ENCODE measurements around the gene SMARCA2.
A peak's percentile ranks its signal among the peaks of the same experiment; 100 is the strongest.

The SMARCA2 gene

DNA sequence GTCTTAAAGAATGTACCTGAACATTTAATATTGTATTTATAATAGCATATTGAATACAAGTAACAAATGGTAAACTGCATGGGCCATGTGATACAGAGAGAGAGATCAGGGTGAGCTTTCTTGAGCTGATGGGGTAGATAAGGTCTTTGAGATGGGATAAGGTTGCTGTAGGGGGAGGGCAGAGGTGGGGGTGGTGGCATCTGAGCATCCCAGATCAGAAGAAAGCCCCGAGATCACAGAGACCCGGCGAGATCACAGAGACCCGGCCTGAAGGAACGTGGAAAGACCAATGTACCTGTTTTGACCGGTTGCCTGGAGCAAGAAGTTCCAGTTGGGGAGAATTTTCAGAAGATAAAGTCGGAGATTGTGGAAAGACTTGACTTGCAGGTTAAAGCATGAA lies 6.6 kb downstream of the SMARCA2 start:
- TF ChIP-seq EZH2phosphoT487 (IDR thresholded peaks at IDR 0.05; ENCODE audit: borderline replicate concordance), result no peak
- TF ChIP-seq, protein P1, sequence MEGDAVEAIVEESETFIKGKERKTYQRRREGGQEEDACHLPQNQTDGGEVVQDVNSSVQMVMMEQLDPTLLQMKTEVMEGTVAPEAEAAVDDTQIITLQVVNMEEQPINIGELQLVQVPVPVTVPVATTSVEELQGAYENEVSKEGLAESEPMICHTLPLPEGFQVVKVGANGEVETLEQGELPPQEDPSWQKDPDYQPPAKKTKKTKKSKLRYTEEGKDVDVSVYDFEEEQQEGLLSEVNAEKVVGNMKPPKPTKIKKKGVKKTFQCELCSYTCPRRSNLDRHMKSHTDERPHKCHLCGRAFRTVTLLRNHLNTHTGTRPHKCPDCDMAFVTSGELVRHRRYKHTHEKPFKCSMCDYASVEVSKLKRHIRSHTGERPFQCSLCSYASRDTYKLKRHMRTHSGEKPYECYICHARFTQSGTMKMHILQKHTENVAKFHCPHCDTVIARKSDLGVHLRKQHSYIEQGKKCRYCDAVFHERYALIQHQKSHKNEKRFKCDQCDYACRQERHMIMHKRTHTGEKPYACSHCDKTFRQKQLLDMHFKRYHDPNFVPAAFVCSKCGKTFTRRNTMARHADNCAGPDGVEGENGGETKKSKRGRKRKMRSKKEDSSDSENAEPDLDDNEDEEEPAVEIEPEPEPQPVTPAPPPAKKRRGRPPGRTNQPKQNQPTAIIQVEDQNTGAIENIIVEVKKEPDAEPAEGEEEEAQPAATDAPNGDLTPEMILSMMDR (conservative IDR thresholded peaks at IDR 0.05; ENCODE audit: low read length), result no peak
- H4K20me1 ChIP-seq (ENCODE audit: insufficient read depth, low read length, poor library complexity, severe bottlenecking), result peaks cover 82% of the 10 kb centered on the region
- H3K79me2 ChIP-seq (ENCODE audit: insufficient read depth, low read length), result peaks cover 83% of the 10 kb centered on the region
- H3K9me3 ChIP-seq (ENCODE audit: insufficient read depth, low read depth, low read length), result no peaks in the 10 kb centered on the region
- peaks cover 86% of the 10 kb centered on the region for H3K4me1 ChIP-seq (ENCODE audit: insufficient read depth, low read length, poor library complexity, severe bottlenecking)
- no peaks in the 10 kb centered on the region for H3K36me3 ChIP-seq (ENCODE audit: insufficient read depth, low read length)
- H3K4me3 ChIP-seq (ENCODE audit: low read length, poor library complexity, severe bottlenecking), result peak overlapping the region; percentile 96
- H3K9ac ChIP-seq (ENCODE audit: low read depth, low read length, poor library complexity, severe bottlenecking), result peak overlapping the region; percentile 52
- no peaks in the 10 kb centered on the region for H3K9me2 ChIP-seq (replicated peaks; ENCODE audit: low read depth, low read length)
- no peaks in the 10 kb centered on the region for H3K27me3 ChIP-seq (ENCODE audit: insufficient read depth, low read length, poor library complexity, severe bottlenecking)
- H3F3A ChIP-seq (ENCODE audit: low read depth), result peaks cover 26% of the 10 kb centered on the region
- H3K4me2 ChIP-seq (ENCODE audit: low read depth, low read length, poor library complexity, severe bottlenecking), result peak overlapping the region; percentile 94
- H2AFZ ChIP-seq (ENCODE audit: low read length), result no peak overlapping the region

DNA sequence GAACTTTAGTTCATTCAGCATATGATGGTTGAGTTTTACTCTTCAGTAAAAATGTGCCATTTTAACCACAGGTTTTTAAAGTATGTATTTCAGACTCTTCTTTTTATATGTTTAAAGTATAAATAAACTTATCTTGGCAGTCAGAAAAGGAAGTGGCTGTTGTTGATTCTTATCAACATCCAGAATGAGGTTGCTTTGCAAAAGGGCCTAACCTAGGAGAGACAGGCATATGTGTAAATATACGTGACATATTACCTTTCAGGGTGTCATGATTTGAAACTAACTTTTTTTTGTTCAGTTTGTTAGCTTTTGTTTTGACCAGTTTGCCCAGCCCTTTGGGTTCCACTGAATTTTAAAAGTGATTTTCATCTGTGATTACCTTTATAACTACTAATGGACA lies 7.4 kb downstream of the SMARCA2 start:
- Histone ChIP-seq H3K4me1 (ENCODE audit: insufficient read depth, low read length, poor library complexity, severe bottlenecking) (peaks cover 93% of the 10 kb centered on the region), H3K79me2 (ENCODE audit: insufficient read depth, low read length) (peaks cover 83% of the 10 kb centered on the region), H3F3A (ENCODE audit: low read depth) (peaks cover 26% of the 10 kb centered on the region)

DNA sequence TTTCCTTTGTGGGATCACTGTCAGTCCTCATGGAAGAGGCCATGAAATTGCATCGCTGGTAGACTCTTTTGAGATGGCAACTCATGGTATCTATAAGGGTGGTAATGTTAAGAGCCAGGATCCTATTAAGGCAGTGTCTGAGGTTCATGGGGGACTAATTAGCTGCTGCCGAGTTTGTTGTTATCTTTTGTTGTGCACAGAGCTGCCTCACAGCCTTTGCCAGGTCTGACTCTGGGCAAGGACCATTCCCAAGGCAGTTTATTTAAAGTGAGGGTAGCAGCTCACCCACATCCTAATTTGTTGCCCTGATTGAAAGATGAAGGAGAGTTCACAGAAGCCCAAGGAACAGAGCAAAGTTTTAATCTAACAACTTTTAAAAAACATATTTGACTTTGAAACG lies 7.9 kb downstream of the SMARCA2 start:
- no peak for TF ChIP-seq EZH2phosphoT487 (IDR thresholded peaks at IDR 0.05; ENCODE audit: borderline replicate concordance)
- TF ChIP-seq, protein P1 (conservative IDR thresholded peaks at IDR 0.05; ENCODE audit: low read length), result no peak
- Histone ChIP-seq H3K9me2 (replicated peaks; ENCODE audit: low read depth, low read length) (no peaks in the 10 kb centered on the region), H3K36me3 (ENCODE audit: insufficient read depth, low read length) (no peaks in the 10 kb centered on the region), H3K4me3 (ENCODE audit: low read length, poor library complexity, severe bottlenecking) (peak overlapping the region; percentile 52), H3K79me2 (ENCODE audit: insufficient read depth, low read length) (peaks cover 83% of the 10 kb centered on the region), H3K4me2 (ENCODE audit: low read depth, low read length, poor library complexity, severe bottlenecking) (peak overlapping the region; percentile 94), H4K20me1 (ENCODE audit: insufficient read depth, low read length, poor library complexity, severe bottlenecking) (peaks cover 90% of the 10 kb centered on the region), H3K9me3 (ENCODE audit: insufficient read depth, low read depth, low read length) (no peaks in the 10 kb centered on the region), H3F3A (ENCODE audit: low read depth) (peaks cover 26% of the 10 kb centered on the region), H3K9ac (ENCODE audit: low read depth, low read length, poor library complexity, severe bottlenecking) (peak overlapping the region; percentile 9), H2AFZ (ENCODE audit: low read length) (no peak overlapping the region), H3K4me1 (ENCODE audit: insufficient read depth, low read length, poor library complexity, severe bottlenecking) (peaks cover 96% of the 10 kb centered on the region), H3K27me3 (ENCODE audit: insufficient read depth, low read length, poor library complexity, severe bottlenecking) (no peaks in the 10 kb centered on the region)

More for the DNA sequence above, 7.4 kb downstream of the SMARCA2 start:
- Histone ChIP-seq H3K36me3 (ENCODE audit: insufficient read depth, low read length) (no peaks in the 10 kb centered on the region), H3K4me2 (ENCODE audit: low read depth, low read length, poor library complexity, severe bottlenecking) (peak overlapping the region; percentile 94), H3K4me3 (ENCODE audit: low read length, poor library complexity, severe bottlenecking) (peak overlapping the region; percentile 96), H3K27me3 (ENCODE audit: insufficient read depth, low read length, poor library complexity, severe bottlenecking) (no peaks in the 10 kb centered on the region), H2AFZ (ENCODE audit: low read length) (no peak overlapping the region), H4K20me1 (ENCODE audit: insufficient read depth, low read length, poor library complexity, severe bottlenecking) (peaks cover 90% of the 10 kb centered on the region), H3K9me2 (replicated peaks; ENCODE audit: low read depth, low read length) (no peaks in the 10 kb centered on the region), H3K9ac (ENCODE audit: low read depth, low read length, poor library complexity, severe bottlenecking) (peak overlapping the region; percentile 52), H3K9me3 (ENCODE audit: insufficient read depth, low read depth, low read length) (no peaks in the 10 kb centered on the region)
- no peak for TF ChIP-seq EZH2phosphoT487 (IDR thresholded peaks at IDR 0.05; ENCODE audit: borderline replicate concordance)
- TF ChIP-seq, protein P1 (conservative IDR thresholded peaks at IDR 0.05; ENCODE audit: low read length), result no peak
